Stimulated activated CD8-positive, alpha-beta memory T cell treated with anti-CD3 and anti-CD28 coated beads, Interleukin-4, amount 100 ng/mL, for 48 hours (primary cell): ENCODE measurements around the gene ZNF318.
"Not testable (repeated sequence)": the region's sequence is repeated elsewhere in the genome, so short reads cannot be mapped to it uniquely, and the experiment has no call there.

ENCODE experiments used
- DNase-seq: peaks from one replicate; pipeline ENCODE4 v3.0.0-alpha.2; 2020

ZNF318 gene, protein sequence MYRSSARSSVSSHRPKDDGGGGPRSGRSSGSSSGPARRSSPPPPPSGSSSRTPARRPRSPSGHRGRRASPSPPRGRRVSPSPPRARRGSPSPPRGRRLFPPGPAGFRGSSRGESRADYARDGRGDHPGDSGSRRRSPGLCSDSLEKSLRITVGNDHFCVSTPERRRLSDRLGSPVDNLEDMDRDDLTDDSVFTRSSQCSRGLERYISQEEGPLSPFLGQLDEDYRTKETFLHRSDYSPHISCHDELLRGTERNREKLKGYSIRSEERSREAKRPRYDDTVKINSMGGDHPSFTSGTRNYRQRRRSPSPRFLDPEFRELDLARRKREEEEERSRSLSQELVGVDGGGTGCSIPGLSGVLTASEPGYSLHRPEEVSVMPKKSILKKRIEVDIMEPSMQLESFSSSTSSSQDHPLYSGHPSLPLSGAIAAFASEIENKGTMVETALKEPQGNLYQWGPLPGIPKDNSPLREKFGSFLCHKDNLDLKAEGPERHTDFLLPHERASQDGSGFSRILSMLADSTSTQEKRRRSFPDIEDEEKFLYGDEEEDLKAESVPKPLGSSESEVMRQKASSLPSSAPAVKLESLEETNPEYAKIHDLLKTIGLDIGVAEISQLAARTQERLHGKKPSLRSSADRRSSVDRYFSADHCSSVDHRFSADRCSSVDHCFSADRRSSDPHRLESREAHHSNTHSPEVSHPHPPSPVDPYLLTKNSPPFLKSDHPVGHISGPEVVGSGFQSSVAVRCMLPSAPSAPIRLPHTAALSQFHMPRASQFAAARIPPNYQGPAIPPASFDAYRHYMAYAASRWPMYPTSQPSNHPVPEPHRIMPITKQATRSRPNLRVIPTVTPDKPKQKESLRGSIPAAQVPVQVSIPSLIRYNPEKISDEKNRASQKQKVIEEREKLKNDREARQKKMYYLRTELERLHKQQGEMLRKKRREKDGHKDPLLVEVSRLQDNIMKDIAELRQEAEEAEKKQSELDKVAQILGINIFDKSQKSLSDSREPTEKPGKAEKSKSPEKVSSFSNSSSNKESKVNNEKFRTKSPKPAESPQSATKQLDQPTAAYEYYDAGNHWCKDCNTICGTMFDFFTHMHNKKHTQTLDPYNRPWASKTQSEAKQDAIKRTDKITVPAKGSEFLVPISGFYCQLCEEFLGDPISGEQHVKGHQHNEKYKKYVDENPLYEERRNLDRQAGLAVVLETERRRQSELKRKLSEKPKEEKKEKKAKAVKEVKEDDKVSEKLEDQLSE (N-terminal part only)

DNA sequence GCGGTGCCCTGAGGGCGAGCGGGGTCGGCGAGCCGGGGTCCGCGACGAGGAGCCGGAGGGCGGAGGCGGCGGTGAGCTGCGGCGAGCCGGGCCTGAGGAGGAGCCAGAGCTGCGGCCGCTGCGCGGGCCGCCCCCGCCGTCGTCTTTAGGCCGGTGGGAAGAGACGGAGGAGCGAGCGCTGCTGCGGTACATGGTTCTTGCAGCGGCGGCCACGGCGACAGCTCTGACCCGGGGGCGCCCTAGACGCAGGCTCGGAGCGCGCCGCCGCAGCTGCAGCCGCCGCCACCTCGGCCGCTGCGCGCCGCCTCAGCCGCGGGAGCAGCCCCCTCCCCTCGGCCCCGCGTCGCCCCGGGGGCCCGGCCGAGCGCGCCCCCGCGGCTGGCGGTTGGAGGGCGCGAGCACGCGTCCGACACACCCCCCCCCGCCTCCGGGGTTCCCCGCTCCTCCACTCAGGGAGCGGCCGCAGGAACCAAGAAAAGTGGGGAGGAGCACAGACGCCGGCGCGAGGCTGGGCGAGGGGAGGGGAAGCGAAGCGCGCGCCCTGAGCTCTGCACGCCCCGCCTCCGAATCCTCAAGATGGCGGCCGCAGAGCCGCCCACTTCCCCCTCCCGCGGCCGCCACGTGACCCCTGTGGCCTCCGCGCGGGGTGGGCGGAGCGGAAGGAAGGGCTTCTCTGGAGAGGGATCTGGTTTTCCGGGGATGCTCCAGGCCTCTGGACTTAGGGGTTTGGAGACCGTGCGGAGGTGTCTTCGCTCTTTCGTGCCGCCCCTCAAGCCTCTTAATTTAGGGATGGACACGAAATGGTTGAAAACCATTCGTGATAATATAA lies at the start of gene ZNF318:
Gene ZNF318 (minus strand): TSS at position 474 of the 829 bp plus-strand sequence. CDS start 282 bp downstream, at position 192.
- peak; percentile 93 for DNase-seq

DNA sequence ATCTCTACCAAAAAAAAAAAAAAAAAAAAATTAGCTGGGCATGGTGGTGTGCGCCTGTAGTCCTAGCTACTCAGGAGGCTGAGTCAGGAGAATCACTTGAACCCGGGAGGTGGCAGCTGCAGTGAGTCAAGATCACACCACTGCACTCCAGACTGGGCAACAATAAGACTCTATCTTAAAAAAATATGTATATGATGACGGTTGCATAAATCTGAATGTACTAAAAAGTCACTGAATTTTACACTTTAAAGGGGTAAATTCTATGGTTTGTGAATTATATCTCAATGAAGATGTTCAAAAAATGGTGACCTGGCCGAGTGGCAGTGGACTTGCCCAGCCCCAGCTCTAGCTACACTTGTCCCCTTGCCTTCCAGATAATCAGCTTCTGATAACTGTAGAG lies 47.5 kb upstream of the ZNF318 start:
- DNase-seq = no peak

DNA sequence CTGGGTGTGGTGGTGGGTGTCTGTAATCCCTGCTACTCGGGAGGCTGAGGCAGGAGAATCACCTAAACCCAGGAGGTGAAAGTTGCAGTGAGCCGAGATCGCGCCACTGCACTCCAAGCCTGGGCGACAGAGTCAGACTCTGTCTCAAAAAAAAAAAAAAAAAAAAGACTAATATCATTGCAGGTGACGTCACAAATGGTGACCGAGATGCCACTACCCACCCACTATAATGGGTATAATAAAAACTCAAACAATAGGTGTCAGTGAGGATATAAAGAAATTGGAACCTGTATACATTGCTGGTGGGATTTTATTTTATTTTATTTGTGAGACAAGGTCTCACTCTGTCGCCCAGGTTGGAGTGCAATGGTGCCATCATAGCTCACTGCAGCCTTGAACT lies 45.8 kb upstream of the ZNF318 start:
- not testable (repeated sequence) for DNase-seq

DNA sequence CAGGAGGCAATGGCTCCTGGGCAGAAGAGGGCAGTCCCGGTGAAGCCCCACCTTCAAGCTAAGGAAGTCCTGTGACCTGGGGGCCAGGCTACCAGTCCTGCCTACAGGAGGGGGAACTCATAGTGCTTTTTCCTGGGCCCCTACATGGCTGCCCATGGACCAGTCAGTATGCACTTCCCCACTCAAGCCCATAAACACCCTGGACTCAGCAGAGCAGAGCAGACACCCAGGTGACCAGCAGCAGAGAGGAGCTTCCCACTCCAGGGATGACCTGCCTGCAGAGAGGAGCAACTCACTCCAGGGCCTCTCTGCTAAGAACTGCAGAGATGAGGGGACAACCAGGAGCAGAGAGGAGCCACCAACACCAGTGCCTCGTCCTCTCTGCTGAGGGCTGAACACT lies 43.6 kb upstream of the ZNF318 start:
- DNase-seq = no peak

DNA sequence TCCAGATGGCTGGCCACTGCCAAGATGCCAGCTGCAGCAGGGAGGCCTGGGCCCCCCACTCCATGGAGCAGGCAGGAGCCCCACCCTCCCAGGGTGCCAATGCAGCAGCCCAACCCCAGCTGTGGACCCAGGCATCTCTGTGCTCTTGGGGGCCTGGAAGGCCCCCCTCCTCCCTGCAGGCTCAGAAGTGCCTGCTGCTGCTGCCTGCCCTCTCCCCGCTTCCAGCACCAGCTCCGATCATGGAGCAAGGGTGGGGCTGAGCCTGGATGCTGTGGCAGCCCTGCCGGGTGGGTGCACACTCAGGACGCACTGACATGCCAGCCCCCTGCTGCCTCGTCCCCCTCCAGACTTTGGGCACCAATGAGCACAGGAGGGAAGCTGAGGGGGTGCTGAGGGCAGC lies 43.1 kb upstream of the ZNF318 start:
- no peak for DNase-seq

DNA sequence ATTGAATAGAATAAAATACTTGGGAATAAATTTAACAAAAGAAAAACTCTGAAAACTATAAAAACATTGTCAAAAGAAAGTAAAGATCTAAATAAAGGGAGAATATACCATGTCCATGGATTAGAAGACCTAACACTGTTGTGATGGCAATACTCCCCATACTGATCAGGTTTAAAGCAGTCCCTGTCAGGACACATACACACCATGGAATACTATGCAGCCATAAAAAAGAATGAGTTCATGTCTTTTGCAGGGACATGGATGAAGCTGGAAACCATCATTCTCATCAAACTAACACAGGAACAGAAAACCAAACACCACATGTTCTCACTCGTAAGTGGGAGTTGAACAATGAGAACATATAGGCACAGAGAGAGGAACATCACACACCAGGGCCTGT lies 41.3 kb upstream of the ZNF318 start:
- DNase-seq = not testable (repeated sequence)

DNA sequence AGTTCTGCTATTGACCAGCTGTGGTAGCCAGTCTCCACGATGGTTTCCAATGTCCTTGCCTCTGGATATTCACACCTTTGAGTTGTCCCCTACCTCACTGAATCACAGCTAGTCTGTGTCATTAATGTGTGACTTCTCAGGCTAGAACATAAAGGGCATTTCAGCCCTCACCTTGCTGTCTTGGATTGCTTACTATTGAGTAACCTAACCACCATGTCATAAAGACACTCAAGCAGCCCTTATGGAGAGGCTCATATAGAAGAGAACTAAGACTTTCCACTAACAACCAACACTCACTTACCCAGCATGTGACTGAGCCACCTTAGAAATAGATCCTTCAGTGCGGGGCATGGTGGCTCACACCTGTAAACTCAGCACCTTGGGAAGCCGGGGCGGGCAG lies 38.8 kb upstream of the ZNF318 start:
- no peak for DNase-seq

DNA sequence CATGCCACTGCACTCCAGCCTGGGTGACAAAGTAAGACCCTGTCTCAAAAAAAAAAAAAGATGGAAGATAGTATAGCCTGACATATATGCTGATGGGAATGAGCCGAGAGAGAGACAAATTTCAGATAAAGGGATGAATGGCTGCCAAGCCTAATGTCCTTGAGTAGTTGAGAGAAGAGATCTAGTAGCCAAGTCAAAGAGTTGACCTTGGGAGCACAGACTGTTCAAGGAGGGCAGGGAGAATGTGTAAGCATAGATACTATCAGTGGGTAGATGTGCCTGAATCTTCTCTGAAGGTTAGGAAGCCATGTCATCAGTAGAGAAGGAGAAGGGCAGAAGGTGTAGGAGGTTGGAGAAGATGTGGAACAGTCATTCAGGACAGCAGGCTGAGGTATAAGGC lies 37.8 kb upstream of the ZNF318 start:
- DNase-seq = no peak

DNA sequence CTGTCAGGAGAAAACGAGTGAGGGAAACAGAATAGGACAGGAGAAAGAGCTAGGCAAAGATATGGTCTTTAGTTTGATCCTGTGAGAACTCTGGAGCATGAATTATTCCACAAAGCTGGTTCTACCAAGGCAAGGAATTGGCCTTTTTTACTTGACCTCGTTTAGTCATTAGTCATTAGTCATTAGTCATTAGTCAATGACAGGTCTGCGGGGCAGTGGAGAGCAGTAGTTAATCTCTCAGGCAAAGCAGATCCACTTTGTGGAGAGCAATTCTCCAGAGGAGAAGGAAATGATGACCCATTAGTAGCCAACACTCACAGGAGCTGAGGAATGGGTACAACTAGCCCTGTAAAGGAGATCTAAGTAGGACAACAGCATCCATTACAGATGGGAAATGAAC lies 35.9 kb upstream of the ZNF318 start:
- no peak for DNase-seq

DNA sequence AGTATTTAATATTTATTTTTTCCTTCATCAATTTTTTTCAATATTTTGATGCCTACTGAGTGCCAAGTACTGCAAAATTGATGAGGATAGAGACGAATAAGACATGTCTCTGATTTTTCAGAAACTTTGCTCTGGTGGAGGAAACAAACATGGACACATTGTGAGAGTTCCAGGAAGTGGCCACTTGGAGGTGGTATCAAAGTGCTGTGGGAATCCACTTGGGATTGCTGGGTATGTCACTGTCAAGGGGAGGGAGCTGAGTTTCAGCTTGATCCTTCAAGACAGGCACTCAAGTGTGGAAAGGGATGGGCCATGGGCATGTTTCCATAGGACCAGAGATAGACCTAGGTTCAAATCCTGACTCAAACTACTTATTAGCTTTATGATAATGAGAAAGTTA lies 33.4 kb upstream of the ZNF318 start:
- DNase-seq = no peak

DNA sequence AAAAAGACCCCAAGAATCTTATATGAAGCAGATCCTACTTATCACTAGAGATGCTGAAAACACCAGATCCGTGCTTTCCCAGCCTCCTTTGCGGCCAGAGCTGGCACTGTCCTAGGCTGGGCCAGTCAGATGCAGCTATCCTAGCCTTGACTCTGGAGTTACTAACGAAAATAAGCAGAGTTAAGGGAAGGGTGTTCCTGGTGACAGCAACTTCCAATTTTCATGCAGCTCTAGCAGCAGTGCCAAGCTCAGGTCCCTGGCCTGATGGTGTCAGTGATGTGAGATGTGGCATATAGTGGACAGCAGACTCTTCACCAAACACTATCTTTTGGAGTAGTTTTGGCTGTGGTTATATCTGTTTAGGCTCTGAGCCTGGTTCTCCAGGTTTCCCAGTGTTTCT lies 32.3 kb upstream of the ZNF318 start:
- no peak for DNase-seq

DNA sequence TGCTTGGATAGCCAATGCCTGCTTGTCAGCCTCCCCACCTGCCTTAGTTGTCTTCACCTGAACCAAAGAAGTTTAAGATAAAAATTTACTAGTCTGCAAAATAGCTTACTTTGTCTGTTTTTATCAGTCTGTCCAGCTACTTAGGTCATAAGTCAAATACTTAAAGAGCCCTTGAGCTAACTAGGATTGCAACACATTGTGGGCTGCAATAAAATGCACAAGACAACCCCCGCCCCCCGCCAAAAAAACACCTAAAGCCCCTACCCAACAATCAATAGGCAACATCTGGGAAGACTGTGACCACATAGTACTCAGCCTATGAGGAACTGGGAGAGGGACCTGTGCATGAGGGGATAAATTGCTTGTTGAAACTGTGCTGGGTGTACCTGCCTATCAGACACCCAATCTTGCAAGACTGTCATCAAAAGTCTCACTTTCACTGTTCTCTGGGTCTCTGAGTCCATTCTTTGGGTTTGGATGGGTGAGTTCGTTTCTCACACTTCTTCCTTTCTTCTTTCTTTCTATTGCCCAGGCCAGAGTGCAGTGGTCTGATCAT lies 30.6 kb upstream of the ZNF318 start:
- DNase-seq = no peak

DNA sequence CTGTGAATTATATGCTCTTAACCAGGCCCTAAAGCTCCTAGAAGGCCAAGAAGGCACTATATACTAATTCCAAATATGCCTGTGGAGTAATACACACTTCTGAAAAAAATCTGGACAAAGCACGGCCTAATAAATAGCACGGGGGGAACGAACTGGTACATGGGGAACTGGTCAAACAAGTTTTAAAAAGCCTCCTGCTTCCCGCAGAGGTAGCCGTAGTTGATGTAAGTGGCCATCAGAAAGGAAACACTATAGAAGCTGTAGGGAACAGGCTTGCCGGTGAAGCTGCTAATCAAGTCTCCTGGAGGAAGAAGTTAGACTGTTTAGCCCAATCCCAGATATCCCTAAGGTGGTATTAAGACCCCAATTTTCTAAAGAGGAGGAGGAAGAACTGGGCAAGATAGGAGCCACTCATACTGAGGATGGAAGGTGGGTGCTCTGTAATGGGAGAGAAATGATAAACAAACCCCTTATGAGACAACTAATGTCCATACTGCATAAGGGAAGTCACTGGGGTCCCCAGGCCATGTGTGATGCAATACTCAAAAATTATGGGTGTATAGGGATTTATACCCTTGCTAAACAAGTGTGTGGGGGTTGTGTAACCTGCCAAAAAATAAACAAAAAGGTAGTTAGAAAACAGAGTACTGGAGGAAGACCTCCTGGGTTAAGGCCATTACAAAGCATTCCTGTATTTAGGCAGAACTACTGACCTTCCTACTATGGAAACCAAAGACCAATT lies 27.1 kb upstream of the ZNF318 start:
- no peak for DNase-seq

DNA sequence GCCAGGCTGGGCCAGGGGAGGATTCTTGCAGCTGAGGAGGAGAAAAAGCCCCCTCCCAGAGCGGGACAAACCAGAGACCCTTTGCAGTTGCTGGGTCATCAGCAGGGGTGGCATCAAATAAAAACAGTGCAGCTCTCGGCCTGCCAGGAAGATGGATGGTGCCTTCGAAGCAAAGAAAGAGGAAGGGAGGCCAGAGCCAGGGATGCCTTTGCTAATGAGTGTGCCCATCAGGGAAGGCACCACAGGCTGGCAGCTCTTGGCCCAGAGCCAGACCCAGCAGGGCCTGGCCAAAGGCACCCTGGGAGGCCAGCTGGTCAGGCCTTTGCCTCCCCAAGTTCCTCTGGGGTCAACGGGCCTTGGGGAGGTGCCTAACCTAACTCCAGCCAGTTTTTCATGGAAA lies 26.3 kb upstream of the ZNF318 start:
- no peak for DNase-seq

DNA sequence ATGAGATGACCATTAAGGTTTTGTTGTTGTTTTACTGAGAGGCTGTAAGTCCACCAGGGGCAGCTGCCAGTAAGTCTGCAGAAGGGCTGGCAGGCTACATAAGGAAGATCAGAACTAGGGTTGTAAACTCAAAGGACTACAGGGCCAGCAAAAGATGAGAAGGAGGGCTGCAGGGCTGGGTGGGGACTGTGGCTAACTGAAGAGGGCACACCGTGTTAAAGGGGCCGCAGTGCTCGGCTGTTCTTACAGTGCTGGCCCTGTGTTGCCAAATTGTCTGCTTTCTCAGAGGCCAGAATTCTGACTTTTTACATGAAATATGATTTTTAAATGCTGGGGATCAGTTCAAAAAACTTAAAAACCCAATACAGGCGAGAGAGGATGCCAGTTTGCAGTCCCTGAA lies 25.5 kb upstream of the ZNF318 start:
- no peak for DNase-seq

DNA sequence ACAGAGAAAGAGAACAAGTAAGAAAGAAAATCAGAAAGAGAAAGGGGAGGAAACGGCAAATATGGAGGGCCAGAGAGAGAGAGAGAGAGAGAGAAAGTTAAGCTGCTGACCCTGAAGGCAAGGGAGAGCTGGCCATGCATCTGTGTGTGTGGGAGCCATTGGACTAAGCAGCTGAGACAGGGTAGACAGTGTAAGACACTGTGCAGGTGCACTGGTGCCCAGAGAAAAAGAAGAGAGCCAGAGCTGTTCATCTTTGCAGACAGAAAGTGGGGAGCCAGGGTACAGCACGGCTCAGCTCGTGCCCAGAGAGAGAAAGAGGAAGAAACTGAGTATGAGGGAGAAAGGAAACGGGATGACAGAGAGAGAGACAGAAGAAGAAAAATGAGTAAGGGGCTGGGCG lies 24.2 kb upstream of the ZNF318 start:
- no peak for DNase-seq

DNA sequence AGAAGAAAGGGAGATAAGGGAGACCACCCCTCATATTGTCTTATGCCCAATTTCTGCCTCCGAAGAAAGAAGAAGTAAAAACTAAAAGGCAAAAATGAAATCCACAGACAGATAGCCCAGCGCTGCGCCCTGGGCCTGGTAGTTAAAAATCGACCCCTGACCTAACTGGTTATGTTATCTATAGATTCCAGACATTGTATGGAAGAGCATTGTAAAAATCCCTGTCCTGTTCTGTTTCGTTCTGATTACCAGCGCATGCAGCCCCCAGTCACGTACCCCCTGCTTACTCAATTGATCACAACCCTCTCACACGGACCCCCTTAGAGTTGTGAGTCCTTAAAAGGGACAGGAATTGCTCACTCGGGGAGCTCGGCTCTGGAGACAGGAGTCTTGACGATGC lies 23.7 kb upstream of the ZNF318 start:
- not testable (repeated sequence) for DNase-seq

DNA sequence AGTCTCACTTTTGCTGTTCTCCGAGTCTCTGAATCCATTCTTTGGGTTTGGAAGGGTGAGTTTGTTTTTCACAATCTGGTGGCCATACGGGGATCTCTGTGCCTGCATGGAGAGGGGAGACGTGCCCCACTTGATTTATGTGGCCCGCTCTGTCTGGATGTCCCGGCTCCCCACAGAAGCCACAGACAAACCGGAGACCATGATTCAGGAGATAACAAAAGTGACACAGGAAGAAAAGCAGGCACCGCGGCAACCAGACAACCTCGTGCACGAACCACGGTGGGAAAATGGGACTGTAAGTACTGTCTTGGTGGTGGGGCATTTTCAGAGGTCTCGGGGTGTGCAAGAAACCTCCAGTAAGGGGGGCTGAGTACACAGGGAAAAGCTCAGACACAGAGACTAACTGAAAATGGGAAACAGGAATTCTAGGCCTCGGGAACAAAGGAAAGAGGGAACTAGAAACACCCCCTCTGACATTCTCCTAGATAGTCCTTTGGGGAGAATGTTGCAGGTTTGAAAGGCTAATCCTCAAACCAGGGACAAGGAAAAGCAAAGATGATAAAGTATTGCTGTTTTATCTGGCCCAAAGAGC lies 22.1 kb upstream of the ZNF318 start:
- peak; percentile 46 for DNase-seq

DNA sequence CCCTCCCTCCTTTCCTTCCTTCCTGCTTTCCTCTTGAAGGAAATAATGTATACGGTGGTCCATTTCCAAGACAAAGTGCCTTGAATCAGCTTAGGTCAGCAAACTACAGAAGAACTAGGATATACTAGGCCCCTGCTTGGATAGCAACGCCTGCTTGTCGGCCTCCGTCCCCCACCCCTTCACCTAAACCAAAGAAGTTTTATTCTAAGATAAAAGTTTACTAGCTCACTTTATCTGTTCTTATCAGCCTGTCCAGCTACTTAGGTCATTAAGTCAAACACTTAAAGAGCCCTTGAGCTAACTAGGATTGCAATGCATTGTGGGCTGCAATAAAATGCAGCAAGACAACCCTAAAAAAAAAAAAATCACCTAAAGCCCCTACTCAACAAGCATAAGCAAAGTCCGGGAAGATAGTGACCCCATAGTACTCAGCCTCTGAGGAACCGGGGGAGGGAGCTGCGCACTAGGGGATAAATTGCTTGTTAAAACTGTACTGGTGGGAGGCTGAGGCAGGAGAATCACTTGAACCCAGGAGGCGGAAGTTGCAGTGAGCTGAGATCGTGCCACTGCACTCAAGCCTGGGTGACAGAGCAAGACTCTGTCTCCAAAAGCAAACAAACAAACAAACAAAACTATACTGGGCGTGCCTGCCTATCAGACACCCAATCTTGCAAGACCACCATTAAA lies 21.4 kb upstream of the ZNF318 start:
- DNase-seq = not testable (repeated sequence)

DNA sequence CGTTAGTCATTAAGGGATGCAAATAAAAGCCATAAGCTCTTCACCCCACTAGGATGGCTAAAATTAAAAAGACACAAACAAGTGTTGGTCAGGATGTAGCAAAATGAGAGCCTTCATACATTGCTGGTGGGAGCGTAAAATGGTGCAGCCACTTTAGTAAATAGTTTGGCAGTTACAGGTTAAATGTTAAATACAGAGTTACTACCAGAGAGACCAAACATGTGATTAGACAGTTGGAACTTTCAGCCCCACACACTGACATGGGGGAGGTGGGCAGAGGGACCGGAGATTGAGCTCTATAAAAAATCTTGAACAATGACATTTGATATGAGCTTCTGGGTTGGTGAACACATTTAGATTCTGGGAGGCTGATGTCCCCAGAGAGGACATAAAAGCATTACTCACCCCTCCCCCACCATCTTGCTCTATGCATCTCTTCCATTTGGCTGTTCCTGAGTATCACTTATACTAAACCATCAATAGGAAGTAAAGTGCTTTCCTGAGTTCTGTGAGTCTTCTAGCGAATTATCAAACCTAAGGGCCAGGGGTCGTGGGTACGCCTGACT lies 20.4 kb upstream of the ZNF318 start:
- no peak for DNase-seq
